Osteoblast (primary cell): ENCODE results near the gene LELP1. TPM values are rescaled to one million over a fixed set of nuclear protein-coding genes. Genes with fewer than 3 reads are reported as not detected.

Source experiments
- DNase-seq: peaks from one replicate; pipeline ENCODE4 v3.0.0; 2011; ENCODE audit warnings: low spot score, mixed read lengths; ENCODE audit not compliant: insufficient read length; ENCODE audit errors: missing footprints
- H2AFZ ChIP-seq: 2 replicates; pipeline ENCODE4 v1.6.0; 2011; ENCODE audit warnings: mild to moderate bottlenecking, low read length
- H3K27ac ChIP-seq: 2 replicates; pipeline ENCODE4 v1.5.1; 2011; ENCODE audit warnings: mild to moderate bottlenecking, low read depth, low read length, moderate library complexity
- H3K27me3 ChIP-seq: 2 replicates; pipeline ENCODE4 v1.6.0; 2012; ENCODE audit warnings: mild to moderate bottlenecking, control low read depth, inconsistent platforms, low read length, moderate library complexity; ENCODE audit not compliant: insufficient read depth
- H3K36me3 ChIP-seq: 2 replicates; pipeline ENCODE4 v1.5.1; 2011; ENCODE audit warnings: mild to moderate bottlenecking, low read length, control low read depth, moderate library complexity; ENCODE audit not compliant: insufficient read depth
- H3K4me1 ChIP-seq: 2 replicates; pipeline ENCODE4 v1.5.1; 2011; ENCODE audit warnings: mild to moderate bottlenecking, low read length, control low read depth, moderate library complexity; ENCODE audit not compliant: insufficient read depth
- H3K4me2 ChIP-seq: 2 replicates; pipeline ENCODE4 v1.6.0; 2011; ENCODE audit warnings: mild to moderate bottlenecking, low read length; ENCODE audit not compliant: insufficient read depth
- H3K4me3 ChIP-seq: fragments of 200-600 bp; sonication (generic); 3 replicates; pipeline ENCODE4 v1.5.1; 2012; ENCODE audit warnings: mild to moderate bottlenecking, low read length, inconsistent platforms; ENCODE audit not compliant: insufficient read depth
- H3K79me2 ChIP-seq: 2 replicates; pipeline ENCODE4 v1.6.0; 2012; ENCODE audit warnings: mild to moderate bottlenecking, low read length, control low read depth, inconsistent platforms; ENCODE audit not compliant: insufficient read depth
- H3K9me3 ChIP-seq: 2 replicates; pipeline ENCODE4 v1.5.1; 2011; ENCODE audit warnings: low read depth, low read length, control low read depth
- H4K20me1 ChIP-seq: 2 replicates; pipeline ENCODE4 v1.6.0; 2012; ENCODE audit warnings: mild to moderate bottlenecking, low read length, control low read depth; ENCODE audit not compliant: insufficient read depth
- total RNA-seq: library from RNA; depleted of rRNA; stranded (reverse); fragments of >200 nt; gene quantifications from 2 replicates; pipeline ENCODE4 v1.2.3, GENCODE V29; 2012
- TF ChIP-seq, protein P1 (sequence below): IDR thresholded peaks from 2 replicates; pipeline ENCODE4 v1.5.1; 2011; ENCODE audit warnings: mild to moderate bottlenecking, low read depth, low read length, moderate library complexity; ENCODE audit errors: extremely low read depth

The LELP1 gene
- total RNA-seq, 1 donor, result not detected

DNA sequence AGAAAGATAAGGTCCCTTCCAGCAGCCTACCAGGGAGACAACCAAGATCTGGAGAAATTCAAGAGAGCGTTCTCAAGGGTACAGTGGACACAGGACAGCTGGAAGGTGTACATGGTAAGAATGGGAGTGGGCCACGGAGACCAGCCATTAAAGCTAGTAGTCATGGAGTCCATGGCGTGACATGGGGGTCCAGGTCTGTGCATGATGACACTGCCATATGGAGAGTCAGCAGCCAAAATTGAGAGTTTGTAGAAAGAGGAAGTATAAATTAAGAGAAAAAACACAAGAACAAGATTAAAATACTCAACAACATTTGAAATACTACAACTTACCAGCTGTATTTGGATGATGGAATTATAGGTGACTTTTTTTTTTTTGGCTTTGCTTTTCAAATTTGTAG, 48.3 kb downstream of the LELP1 start:
- H3K4me3 ChIP-seq, result no peak overlapping the region
- H3K79me2 ChIP-seq, result no peaks in the 10 kb centered on the region
- TF ChIP-seq, protein P1, sequence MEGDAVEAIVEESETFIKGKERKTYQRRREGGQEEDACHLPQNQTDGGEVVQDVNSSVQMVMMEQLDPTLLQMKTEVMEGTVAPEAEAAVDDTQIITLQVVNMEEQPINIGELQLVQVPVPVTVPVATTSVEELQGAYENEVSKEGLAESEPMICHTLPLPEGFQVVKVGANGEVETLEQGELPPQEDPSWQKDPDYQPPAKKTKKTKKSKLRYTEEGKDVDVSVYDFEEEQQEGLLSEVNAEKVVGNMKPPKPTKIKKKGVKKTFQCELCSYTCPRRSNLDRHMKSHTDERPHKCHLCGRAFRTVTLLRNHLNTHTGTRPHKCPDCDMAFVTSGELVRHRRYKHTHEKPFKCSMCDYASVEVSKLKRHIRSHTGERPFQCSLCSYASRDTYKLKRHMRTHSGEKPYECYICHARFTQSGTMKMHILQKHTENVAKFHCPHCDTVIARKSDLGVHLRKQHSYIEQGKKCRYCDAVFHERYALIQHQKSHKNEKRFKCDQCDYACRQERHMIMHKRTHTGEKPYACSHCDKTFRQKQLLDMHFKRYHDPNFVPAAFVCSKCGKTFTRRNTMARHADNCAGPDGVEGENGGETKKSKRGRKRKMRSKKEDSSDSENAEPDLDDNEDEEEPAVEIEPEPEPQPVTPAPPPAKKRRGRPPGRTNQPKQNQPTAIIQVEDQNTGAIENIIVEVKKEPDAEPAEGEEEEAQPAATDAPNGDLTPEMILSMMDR, result no peak
- no peak overlapping the region for H2AFZ ChIP-seq
- H4K20me1 ChIP-seq, result no peaks in the 10 kb centered on the region
- no peak overlapping the region for H3K4me2 ChIP-seq
- no peaks in the 10 kb centered on the region for H3K36me3 ChIP-seq
- DNase-seq, result no peak
- H3K27me3 ChIP-seq, result no peaks in the 10 kb centered on the region
- no peaks in the 10 kb centered on the region for H3K9me3 ChIP-seq
- no peak overlapping the region for H3K27ac ChIP-seq
- H3K4me1 ChIP-seq, result no peaks in the 10 kb centered on the region

- no peaks in the 10 kb centered on the region for H3K36me3 ChIP-seq
- TF ChIP-seq, protein P1, result no peak
- no peaks in the 10 kb centered on the region for H3K27me3 ChIP-seq
- no peak overlapping the region for H3K4me2 ChIP-seq
- no peaks in the 10 kb centered on the region for H3K9me3 ChIP-seq
- no peaks in the 10 kb centered on the region for H3K4me1 ChIP-seq
- no peak for DNase-seq
- no peak overlapping the region for H3K4me3 ChIP-seq
- H2AFZ ChIP-seq, result no peak overlapping the region
- no peaks in the 10 kb centered on the region for H4K20me1 ChIP-seq
- H3K27ac ChIP-seq, result no peak overlapping the region
- no peaks in the 10 kb centered on the region for H3K79me2 ChIP-seq
These were observed 48.8 kb downstream of the LELP1 start for GRCh38 chr1:153251988-153252387.

- no peak overlapping the region for H2AFZ ChIP-seq
- no peaks in the 10 kb centered on the region for H3K79me2 ChIP-seq
- no peaks in the 10 kb centered on the region for H3K4me1 ChIP-seq
- no peaks in the 10 kb centered on the region for H3K9me3 ChIP-seq
- no peak for DNase-seq
- H3K27ac ChIP-seq, result no peak overlapping the region
- no peak overlapping the region for H3K4me2 ChIP-seq
- no peaks in the 10 kb centered on the region for H3K36me3 ChIP-seq
- H4K20me1 ChIP-seq, result no peaks in the 10 kb centered on the region
- TF ChIP-seq, protein P1, result no peak
- no peaks in the 10 kb centered on the region for H3K27me3 ChIP-seq
- no peak overlapping the region for H3K4me3 ChIP-seq
These were observed 49.8 kb downstream of the LELP1 start for GRCh38 chr1:153253076-153253475.

DNA sequence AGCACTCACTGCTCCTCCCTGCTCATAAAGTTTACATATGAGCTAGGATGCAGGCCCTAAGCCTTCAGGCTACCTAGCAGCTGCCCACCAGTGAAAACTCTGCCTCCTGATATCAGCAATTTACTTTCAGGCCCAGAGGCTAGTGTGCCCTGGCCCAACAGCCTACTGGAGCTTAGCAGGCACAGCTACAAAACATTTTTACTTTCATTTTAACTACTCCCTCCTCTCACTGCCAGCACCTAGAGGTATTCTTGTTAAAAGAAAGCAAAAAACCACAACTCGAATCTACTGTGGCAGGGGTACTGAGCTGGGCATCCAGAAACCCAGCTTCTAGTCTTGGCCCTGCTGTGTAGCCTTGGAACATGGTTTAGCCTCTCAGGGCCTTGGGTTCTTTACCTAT, 50.5 kb downstream of the LELP1 start:
- Histone ChIP-seq H2AFZ (no peak overlapping the region), H4K20me1 (no peaks in the 10 kb centered on the region), H3K9me3 (no peaks in the 10 kb centered on the region), H3K4me2 (no peak overlapping the region), H3K4me3 (no peak overlapping the region), H3K79me2 (no peaks in the 10 kb centered on the region), H3K36me3 (no peaks in the 10 kb centered on the region), H3K4me1 (no peaks in the 10 kb centered on the region), H3K27ac (no peak overlapping the region), H3K27me3 (no peaks in the 10 kb centered on the region)
- TF ChIP-seq, protein P1, result no peak
- no peak for DNase-seq

Other genes starting within 250 kb of the LELP1 start
- gene SPRR4, start 232.8 kb upstream of the LELP1 start, total RNA-seq, result not detected in 2 replicates
- not detected in 2 replicates for gene SPRR1A, start 219.3 kb upstream of the LELP1 start, total RNA-seq
- gene SPRR3, start 201.7 kb upstream of the LELP1 start, total RNA-seq, result not detected in 2 replicates
- not detected in 2 replicates for gene SPRR1B, start 172.2 kb upstream of the LELP1 start, total RNA-seq
- not detected in 2 replicates for gene SPRR2D, start 162.3 kb upstream of the LELP1 start, total RNA-seq
- gene SPRR2A, start 145.9 kb upstream of the LELP1 start, total RNA-seq, result not detected in 2 replicates
- not detected in 2 replicates for gene SPRR2B, start 131.8 kb upstream of the LELP1 start, total RNA-seq
- not detected in 2 replicates for gene SPRR2E, start 108.9 kb upstream of the LELP1 start, total RNA-seq
- not detected in 2 replicates for gene SPRR2F, start 89.9 kb upstream of the LELP1 start, total RNA-seq
- not detected in 2 replicates for gene SPRR2G, start 52.5 kb upstream of the LELP1 start, total RNA-seq
- not detected in 2 replicates for gene PRR9, start 14.2 kb downstream of the LELP1 start, total RNA-seq
- not detected in 2 replicates for gene LORICRIN, start 56.3 kb downstream of the LELP1 start, total RNA-seq
- not detected in 2 replicates for gene PGLYRP3, start 109.5 kb downstream of the LELP1 start, total RNA-seq
- not detected in 2 replicates for gene PGLYRP4, start 145.4 kb downstream of the LELP1 start, total RNA-seq
- 0.36 and 0.59 TPM in 2 replicates for gene S100A9, start 154.4 kb downstream of the LELP1 start, total RNA-seq
- not detected in 2 replicates for gene S100A12, start 172.2 kb downstream of the LELP1 start, total RNA-seq
- not detected in 2 replicates for gene S100A8, start 187.6 kb downstream of the LELP1 start, total RNA-seq
- not detected in 2 replicates for gene S100A7A, start 213.1 kb downstream of the LELP1 start, total RNA-seq